Mesenteric fat pad (tissue), 1 donor: ENCODE data around the gene PDSS2. TPM values are rescaled to one million over a fixed set of nuclear protein-coding genes. Genes with fewer than 3 reads are reported as not detected.
"Not testable (repeated sequence)": the region's sequence is repeated elsewhere in the genome, so short reads cannot be mapped to it uniquely, and the experiment has no call there.

Experiments used
- DNase-seq: peaks from one replicate; pipeline ENCODE4 v3.0.0-alpha.2; 2020; ENCODE audit warnings: low spot score
- total RNA-seq: library from RNA; stranded (reverse); fragmentation: NEBNext Ultra II Directional; extraction: Animal tissue kit (Norgen Biotek cat#: 25700); gene quantifications from one replicate; pipeline ENCODE4 v1.2.1, GENCODE V29; 2021
- donor health status: DM: yes; HTN: yes; CAD: no.

Gene PDSS2
- total RNA-seq, 1 donor from 2014 or later, result 11.5 TPM

GRCh38 chr6:107418118-107418517 lies 41.2 kb downstream of the PDSS2 start:
- no peak for DNase-seq

DNA sequence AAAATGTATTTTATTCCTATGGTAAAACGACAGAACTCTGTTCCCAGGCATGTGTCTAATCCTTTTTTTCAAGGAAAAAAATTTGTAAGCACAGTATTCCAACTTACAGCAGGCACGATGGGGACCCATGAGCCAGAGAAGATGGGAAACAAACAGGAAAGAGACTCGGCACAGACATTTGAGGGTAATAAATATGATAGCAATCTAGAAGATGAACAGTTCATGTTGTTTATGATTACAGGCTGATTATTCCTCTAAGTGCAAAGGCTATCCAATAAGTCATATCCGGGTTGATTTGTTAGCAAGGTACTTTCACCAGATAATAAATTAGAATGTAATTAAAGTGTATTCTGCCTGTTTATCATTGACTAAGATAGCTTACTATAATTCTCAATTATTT lies 43.2 kb downstream of the PDSS2 start:
- no peak for DNase-seq

DNA sequence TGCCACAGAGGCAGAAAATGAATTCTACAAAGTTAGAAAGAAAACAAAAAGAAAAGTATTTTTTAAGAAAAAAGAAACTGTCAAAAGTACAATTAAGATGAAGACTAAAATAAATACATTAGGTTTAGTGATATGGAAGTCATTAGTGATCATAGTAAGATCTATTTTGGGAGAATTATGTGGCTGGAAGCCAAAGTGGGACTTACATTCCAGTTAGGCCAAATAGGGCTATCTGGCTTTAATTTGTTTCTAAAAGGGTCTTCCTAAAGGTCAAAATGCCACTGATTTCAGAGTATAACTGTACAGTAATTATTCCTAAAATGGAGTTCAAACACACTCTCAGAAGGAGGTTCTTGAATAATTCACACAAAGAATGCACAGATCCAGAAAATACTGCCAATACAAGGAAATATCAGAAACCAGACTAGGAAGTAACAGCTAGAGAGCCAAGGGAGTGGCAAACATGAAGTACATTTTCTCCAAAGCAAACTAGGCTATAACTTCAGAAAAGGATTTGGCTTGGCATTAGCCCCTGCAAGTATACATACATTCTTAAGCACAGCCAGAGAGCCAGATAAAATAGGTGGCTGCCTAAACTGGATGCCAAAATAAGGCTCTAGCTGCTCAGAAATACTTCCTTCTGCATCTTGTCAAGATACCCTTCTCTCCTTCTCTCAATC lies 45.3 kb downstream of the PDSS2 start:
- DNase-seq, result no peak

GRCh38 chr6:107411161-107411560 lies 48.2 kb downstream of the PDSS2 start:
- no peak for DNase-seq

- no peak for DNase-seq
Measured at GRCh38 chr6:107409942-107410341, 49.4 kb downstream of the PDSS2 start.

GRCh38 chr6:107408714-107409113 lies 50.6 kb downstream of the PDSS2 start:
- no peak for DNase-seq

DNA sequence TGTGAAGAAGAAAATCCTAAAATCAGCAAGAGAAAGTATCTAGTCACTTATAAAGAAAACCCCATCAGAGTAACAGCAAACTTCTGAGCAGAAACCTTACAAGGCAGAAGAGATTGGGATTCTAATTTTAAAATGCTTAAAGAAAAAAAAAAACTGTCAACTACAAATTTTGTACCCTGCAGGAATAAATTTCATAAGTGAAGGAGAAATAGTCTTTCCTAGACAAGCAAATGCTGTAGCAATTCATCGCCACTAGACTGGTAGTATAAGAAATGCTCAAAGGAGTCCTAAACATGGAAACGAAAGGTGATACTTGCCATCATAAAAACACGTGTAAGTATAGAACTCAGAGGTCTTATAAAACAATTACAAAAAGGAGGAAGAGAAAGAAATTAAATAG lies 54.4 kb downstream of the PDSS2 start:
- DNase-seq, result no peak

DNA sequence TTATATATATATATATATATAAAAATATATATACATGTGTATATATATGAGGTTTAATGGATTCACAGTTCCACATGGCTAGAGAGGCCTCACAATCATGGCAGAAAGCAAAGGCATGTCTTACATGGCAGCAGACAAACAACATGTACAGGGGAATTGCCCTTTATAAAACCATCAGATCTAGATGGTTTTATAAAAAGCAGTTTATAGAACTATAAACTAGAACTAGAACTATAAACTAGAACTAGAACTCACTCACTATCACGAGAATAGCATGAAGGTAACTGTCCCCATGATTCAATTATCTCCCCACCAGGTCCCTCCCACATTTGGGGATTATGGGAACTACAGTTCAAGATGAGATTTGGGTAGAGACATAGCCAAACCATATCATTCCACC lies 56.8 kb downstream of the PDSS2 start:
- DNase-seq, result no peak

DNA sequence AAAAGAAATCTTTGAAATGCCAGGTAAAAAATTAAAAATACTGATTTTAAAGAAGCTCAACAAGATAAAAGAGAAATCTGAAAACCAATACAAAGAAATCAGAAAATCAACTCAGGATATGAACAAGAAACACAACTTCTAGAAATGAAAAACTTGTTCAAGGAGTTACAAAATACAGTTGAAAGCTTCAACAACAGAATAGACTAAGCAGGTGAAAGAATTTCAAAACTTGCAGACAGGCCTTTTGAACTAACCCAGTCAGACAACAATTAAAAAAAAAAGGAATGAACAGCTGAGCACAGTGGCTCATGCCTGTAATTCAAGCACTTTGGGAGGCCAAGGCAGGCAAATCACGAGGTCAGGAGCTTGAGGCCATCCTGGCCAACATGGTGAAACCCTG lies 57.8 kb downstream of the PDSS2 start:
- no peak for DNase-seq

GRCh38 chr6:107400616-107401147 lies 58.7 kb downstream of the PDSS2 start:
- DNase-seq, result no peak

DNA sequence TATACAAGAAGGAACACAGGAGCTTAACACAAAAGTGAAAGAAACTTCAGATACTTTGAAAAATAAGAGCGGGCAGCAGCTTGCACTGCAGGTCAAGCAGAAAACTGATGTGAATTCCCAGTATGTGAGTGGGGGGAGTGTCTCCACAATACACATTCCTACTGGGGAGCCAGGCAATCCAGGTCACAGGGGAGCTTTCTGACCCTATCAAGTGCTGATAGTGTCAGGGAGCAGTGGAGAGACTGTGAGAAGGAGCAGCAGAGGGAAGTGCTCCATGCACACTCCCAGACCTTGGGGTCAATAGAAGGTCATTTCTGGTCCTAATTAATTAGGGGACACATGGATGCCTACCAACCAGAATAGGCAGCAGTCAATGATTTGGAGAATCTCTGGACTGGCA lies 59.4 kb downstream of the PDSS2 start:
- DNase-seq, result no peak

DNA sequence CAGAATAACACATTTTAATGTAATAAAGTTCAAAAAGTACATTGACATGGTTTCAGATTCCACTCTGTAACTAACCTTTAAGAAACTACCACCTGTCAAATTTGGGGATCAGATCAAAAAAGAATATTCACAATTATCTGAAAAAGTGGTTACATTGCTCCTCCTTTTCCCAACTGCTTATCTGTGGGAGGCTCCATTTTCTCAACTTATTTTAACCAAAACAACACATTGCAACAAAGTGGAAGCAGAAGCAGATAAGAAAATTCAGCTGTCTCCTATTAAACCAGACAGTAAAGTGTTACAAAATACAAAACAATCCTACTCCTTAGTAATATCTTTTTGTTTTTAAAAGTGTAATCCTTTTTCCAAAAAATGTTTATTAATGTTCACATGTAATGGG lies 61.4 kb downstream of the PDSS2 start:
- DNase-seq, result no peak

GRCh38 chr6:107396211-107396610 lies 63.2 kb downstream of the PDSS2 start:
- DNase-seq, result no peak

DNA sequence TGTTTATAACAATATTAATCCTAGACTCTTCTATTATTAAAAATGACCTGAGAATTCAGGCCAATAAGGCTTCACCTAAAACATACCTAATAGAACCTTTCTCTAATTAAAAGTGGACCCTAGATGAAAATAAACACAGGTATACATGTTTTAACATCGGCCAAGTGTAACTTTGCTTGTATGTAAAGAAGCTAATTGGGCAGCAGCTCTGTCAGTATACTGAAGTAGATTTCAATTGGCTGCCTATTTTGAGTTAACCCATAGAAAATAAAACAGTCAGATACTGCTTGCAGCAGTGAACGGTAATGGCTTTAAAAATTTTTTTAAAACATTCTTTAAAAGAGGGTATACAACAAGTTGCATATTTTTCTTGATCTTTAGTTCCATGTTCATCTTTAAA lies 67.3 kb downstream of the PDSS2 start:
- DNase-seq, result no peak

DNA sequence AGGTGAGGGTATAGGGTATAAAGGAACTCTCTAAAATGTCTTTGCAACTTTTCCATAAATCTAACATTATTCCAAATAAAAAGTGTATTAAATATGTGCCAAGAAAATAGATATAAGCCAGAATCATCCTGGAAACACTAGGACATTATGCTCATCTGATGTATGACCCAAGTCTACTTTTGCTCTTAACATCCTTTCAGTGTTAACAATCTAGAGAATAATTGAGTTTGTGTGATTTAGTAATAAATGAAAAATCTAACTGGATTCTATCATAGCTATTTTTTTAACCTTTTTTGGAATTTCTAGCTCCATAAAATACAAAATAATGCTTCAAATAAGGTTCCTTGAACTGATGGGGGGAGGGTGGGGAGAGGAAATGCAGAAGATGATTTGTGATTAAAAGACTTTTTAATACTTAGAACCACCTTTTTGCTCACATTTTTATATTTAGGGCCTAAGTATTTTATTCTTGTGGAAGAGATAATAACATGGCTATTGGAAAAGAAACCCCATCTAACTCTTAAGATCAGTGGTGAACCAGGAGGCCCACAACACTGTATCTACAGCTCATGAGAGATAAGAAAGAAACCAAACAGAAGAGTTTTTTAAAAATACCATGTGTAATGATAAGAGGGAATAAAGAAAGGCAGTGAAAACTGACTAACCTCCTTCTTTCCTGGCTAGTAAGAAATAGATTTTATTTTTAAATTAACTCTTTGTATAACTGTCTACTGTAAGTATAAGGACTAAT lies 68.5 kb downstream of the PDSS2 start:
- DNase-seq, result no peak

DNA sequence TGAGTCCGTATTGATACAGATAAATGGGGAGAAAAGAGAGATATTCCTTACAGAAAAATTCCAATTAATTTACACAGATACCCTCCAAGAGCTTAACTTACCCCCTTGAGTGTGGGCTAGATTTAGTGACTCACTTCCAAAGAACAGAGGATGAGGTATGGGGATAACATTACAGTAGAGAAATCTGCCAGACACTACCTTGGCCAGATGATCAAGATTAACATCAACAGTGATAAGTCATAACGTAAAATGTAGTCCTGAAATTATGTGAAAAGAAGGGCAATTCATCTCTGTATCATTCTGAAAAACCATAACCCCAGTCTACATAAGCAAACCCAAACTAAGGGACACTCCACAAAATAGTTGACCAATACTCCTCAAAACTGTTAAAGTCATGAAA lies 69.3 kb downstream of the PDSS2 start:
- DNase-seq, result no peak

- DNase-seq, result no peak
Measured at GRCh38 chr6:107386904-107387303, 72.5 kb downstream of the PDSS2 start.

GRCh38 chr6:107386340-107386739 lies 73.0 kb downstream of the PDSS2 start:
- DNase-seq, result no peak

DNA sequence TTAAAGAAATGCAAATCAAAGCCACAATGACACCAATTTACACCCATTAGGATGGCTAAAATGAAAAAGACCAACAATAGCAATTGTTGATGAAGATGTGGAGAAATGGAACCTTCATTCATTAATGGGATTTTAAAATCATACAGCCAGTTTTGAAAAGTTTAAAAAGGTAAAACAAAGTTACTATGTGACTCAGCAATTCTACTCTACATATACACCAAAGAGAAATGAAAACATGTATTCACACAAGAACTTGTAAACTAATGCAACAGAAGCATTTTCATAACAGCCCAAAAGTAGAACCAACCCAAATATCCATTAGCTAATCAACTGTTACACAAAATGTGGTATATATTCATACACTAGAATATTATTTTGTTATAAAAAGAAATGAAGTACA lies 75.7 kb downstream of the PDSS2 start:
- no peak for DNase-seq

- DNase-seq, result no peak
Measured at GRCh38 chr6:107374264-107374663, 85.1 kb downstream of the PDSS2 start.

DNA sequence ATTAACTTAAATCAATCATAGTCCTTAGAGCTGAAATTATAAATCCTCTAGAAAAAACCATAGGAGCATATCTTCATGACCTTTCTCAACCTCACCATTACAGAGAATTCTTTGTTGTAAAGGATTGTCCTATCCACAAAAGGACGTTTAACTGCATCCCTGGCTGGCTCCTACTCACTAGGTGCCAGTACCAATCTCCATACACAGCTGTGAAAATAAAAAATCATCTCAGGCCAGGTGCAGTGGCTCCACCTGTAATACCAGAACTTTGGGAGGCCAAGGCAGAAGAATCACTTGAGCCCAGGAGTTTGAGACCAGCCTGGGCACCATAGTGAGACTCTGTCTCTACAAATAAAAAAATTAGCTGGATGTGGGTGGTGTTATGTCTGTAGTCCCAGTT lies 89.9 kb downstream of the PDSS2 start:
- DNase-seq, result no peak

GRCh38 chr6:107368471-107368870 lies 90.9 kb downstream of the PDSS2 start:
- DNase-seq, result no peak

DNA sequence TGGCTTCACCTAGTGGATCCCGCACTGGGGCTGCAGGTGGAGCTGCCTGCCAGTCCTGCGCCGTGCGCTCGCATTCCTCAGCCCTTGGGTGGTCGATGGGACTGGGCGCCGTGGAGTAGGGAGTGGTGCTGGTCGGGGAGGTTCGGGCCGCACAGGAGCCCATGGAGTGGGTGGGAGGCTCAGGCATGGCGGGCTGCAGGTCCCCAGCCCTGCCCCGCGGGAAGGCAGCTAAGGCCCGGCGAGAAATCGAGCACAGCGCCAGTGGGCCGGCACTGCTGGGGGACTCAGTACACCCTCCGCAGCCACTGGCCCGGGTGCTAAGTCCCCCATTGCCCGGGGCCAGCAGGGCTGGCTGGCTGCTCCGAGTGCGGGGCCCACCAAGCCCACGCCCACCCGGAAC lies 95.2 kb downstream of the PDSS2 start:
- DNase-seq, result not testable (repeated sequence)
